Right renal cortex interstitium (tissue), 3 donors: ENCODE results near the gene DAB2IP. TPM values are rescaled to one million over a fixed set of nuclear protein-coding genes. Genes with fewer than 3 reads are reported as not detected.
"Not testable (repeated sequence)": the region's sequence is repeated elsewhere in the genome, so short reads cannot be mapped to it uniquely, and the experiment has no call there.

ENCODE experiments used
- DNase-seq, 3 donors: peaks; one replicate each; pipeline ENCODE4 v3.0.0-alpha.2; 2013; ENCODE audit warnings: low read depth in 3 of 3, low spot score in 2 of 3
- polyA plus RNA-seq, 3 donors: library from polyadenylated mRNA; unstranded; fragments of 120-200 nt; gene quantifications; one replicate each; pipeline ENCODE4 v1.2.1, GENCODE V29; 2013; ENCODE audit not compliant: insufficient read length in 3 of 3

The DAB2IP gene
- polyA plus RNA-seq, 3 donors, result 41.5 to 46.6 (median 43.8) TPM

GRCh38 chr9:121737481-121737931 is 86.1 kb downstream of the DAB2IP start:
- DNase-seq, result no peak

- no peak for DNase-seq
Measured at GRCh38 chr9:121738411-121738810, 87.0 kb downstream of the DAB2IP start.

GRCh38 chr9:121738968-121739367 is 87.5 kb downstream of the DAB2IP start:
- DNase-seq, result no peak

- no peak for DNase-seq
Measured at GRCh38 chr9:121739971-121740370, 88.5 kb downstream of the DAB2IP start.

GRCh38 chr9:121741228-121741918 is 89.9 kb downstream of the DAB2IP start:
- no peak for DNase-seq

GRCh38 chr9:121741919-121742283 is 90.5 kb downstream of the DAB2IP start:
- DNase-seq, result not testable (repeated sequence)

GRCh38 chr9:121742923-121743322 is 91.5 kb downstream of the DAB2IP start:
- DNase-seq, result no peak

- peak in 1 of 3 donors; percentile 53 for DNase-seq
Measured at GRCh38 chr9:121743441-121744001, 92.1 kb downstream of the DAB2IP start.

- DNase-seq, result no peak
Measured at GRCh38 chr9:121744002-121744686, 92.7 kb downstream of the DAB2IP start.

GRCh38 chr9:121744687-121745395 is 93.4 kb downstream of the DAB2IP start:
- DNase-seq, result no peak

- DNase-seq, result no peak
Measured at GRCh38 chr9:121745396-121745695, 93.9 kb downstream of the DAB2IP start.

- DNase-seq, result no peak
Measured at GRCh38 chr9:121746411-121746810, 95.0 kb downstream of the DAB2IP start.

- DNase-seq, result no peak
Measured at GRCh38 chr9:121746866-121747265, 95.4 kb downstream of the DAB2IP start.

- DNase-seq, result no peak
Measured at GRCh38 chr9:121748074-121748473, 96.6 kb downstream of the DAB2IP start.

GRCh38 chr9:121748727-121749423 is 97.4 kb downstream of the DAB2IP start:
- DNase-seq, result no peak

GRCh38 chr9:121749614-121750013 is 98.2 kb downstream of the DAB2IP start:
- no peak for DNase-seq

GRCh38 chr9:121750259-121750714 is 98.9 kb downstream of the DAB2IP start:
- DNase-seq, result no peak

GRCh38 chr9:121750715-121751623 is 99.5 kb downstream of the DAB2IP start:
- no peak for DNase-seq

GRCh38 chr9:121751686-121752445 is 100.4 kb downstream of the DAB2IP start:
- no peak for DNase-seq
